ENCODE results near the gene C4orf54.

Gene C4orf54

DNA sequence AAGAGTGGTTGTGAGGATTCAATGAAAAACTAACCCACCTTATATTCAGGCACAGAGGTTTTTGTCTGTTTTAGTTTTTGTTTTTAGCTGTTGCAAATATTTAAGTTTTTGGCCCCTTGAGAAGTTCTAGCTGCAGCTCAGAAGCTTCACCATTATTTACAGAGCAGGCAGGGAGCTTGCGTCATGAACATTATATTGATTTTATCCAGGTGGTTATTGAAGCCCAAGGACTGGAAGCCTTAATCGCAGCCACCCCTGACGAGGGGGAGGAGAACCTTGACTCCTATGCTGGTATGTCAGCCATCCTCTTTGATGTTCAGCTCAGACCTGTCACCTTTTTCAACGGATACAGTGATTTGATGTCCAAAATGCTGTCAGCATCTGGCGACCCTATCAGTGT is 44.9 kb downstream of the C4orf54 start:
- TF ChIP-seq, protein P1, sequence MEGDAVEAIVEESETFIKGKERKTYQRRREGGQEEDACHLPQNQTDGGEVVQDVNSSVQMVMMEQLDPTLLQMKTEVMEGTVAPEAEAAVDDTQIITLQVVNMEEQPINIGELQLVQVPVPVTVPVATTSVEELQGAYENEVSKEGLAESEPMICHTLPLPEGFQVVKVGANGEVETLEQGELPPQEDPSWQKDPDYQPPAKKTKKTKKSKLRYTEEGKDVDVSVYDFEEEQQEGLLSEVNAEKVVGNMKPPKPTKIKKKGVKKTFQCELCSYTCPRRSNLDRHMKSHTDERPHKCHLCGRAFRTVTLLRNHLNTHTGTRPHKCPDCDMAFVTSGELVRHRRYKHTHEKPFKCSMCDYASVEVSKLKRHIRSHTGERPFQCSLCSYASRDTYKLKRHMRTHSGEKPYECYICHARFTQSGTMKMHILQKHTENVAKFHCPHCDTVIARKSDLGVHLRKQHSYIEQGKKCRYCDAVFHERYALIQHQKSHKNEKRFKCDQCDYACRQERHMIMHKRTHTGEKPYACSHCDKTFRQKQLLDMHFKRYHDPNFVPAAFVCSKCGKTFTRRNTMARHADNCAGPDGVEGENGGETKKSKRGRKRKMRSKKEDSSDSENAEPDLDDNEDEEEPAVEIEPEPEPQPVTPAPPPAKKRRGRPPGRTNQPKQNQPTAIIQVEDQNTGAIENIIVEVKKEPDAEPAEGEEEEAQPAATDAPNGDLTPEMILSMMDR (IDR thresholded peaks at IDR 0.05; ENCODE audit: insufficient read depth, missing control alignments), result no peak
- FAIRE-seq (no peak), DNase-seq (ENCODE audit: insufficient read length, low spot score) (no peak)

DNA sequence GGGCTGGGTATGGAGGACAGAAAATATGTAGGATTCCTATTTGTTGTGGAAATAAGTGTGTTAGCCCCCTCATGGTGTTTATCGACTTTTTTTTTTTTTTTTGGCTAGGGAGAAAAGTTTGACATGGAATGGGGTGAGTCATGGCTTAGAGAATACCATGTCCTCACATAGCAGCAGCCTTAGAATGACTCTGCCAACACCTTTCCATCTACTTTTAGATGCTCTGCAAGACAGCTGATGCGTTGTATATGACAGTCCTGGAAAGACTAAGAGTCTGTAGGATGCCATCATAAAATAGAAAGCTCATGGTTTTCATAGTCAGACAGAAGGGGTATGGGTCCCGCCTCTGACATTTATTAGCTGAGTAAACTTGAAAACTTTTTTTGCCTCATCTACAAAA is 45.3 kb downstream of the C4orf54 start:
- FAIRE-seq (no peak), DNase-seq (ENCODE audit: insufficient read length, low spot score) (no peak)
- TF ChIP-seq, protein P1 (IDR thresholded peaks at IDR 0.05; ENCODE audit: insufficient read depth, missing control alignments), result no peak

DNA sequence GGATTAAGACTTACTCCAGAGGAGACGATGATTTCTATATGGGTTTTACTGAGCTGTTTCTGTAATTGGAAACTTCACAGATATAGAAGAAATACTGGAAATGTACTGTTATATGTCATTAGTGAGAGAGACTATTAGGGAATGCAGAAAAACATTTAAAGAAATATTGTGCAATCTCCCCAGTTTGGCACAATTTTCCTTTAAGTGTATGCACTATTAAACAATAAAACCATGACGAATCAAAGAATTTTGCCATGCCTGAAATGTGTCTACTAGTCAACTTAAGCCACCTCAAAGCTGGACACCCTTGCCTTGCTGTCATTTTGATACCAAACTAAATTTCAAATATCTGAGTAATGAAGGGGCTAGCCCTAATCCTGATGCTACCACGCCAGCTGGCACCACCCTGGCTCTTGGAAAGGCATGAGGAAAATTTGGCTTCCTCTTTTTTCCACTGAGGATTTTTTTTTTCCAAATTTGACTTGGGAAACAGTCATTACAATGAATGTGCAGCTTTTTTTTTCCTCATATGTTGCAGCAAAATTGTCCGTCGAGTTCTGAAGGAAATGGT is 46.9 kb downstream of the C4orf54 start:
- FAIRE-seq (no peak), DNase-seq (ENCODE audit: insufficient read length, low spot score) (no peak)
- TF ChIP-seq, protein P1 (IDR thresholded peaks at IDR 0.05; ENCODE audit: insufficient read depth, missing control alignments), result no peak

DNA sequence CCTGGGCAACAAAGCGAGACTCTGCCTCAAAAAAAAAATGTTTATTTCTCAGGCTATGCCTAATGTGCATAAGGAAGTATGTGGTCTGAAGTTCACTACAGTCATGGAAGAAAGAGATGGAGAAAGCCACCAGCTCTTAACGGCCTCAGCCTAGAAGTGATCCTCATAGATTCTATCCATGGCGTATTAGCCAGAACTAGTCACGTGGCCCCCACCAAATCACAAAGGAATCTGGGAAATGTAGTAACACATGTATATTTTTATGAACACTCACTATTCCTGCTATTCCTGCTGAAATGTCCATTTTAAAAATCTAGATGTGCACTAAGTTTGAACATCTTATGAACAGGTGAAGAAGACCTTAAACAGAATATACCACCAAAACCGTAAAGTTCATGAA is 49.2 kb downstream of the C4orf54 start:
- DNase-seq (ENCODE audit: insufficient read length, low spot score) (no peak), FAIRE-seq (no peak)
- TF ChIP-seq, protein P1 (IDR thresholded peaks at IDR 0.05; ENCODE audit: insufficient read depth, missing control alignments), result no peak
